ENCODE measurements around the gene KRTCAP2.
"Not testable (repeated sequence)": the region's sequence is repeated elsewhere in the genome, so short reads cannot be mapped to it uniquely, and the experiment has no call there.

Gene KRTCAP2

DNA sequence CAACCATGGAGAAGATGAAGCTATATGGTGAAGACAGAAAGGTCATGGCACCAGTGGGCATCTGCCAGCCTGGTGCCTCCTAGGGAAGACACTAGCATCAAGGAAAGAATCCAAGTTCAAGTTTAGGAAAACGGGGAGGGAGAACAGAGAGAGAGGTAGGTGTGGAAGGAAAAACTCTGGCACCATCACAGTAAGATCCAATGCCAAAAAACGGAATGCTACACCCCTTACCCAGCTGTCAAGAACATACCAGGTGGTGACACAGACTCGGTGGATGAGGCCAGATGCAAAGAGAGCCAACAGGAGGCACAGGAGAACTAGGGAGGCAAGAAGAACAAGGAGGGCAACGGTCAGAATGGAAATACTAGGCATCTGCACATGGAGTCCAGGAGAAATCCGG, 3.6 kb downstream of the KRTCAP2 start:
- DNase-seq (ENCODE audit: low read depth in 1 of 2, low spot score in 1 of 2) = no peak

DNA sequence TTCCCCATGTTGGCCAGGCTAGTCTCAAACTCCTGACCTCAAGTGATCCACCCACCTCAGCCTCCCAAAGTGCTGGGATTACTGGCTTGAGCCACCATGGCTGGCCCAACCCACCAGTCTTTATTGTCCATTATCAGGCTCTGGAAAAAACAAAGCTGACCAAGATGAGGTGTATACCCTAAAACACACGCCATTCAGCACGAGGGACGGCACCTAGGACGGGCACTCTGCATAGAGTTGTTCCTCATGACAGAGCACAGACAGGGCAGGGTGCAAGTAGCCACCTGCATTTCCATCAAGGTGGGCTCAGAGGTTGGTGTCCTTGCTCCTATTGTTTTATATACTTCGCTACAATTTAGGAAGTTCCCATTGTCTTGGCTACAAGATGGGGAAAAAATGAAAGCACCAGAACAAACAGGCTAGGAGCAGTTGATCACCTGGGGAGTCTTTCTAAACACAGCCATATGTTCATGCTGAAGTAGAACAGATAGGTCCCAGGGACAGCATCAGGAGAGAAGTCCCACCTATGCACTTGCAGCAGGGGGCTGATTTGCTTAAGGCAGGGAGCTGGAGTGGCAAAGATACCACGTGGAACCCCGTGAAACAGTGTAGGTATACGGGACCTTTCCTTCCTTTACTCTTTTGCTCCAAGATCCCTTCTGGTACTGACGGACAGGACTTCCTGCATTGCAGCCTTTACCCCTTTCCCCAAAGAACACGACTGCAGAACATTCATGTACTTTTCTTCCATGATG, 4.5 kb downstream of the KRTCAP2 start:
- no peak for DNase-seq (ENCODE audit: low read depth in 1 of 2, low spot score in 1 of 2)

DNA sequence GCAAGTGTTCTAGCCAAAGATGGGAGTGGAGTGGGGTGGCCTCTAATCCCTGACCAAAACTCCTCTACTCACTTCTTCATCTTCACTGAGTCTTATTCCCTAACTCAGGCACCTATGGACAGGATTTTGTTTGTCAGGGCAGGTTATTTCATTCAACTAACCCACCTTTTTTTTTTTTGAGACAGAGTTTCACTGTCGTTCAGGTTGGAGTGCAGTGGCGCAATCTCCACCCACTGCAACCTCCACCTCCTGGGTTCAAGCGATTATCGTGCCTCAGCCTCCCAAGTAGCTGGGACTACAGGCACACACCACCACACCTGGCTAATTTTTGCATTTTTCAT, 5.0 kb downstream of the KRTCAP2 start:
- not testable (repeated sequence) for DNase-seq (ENCODE audit: low read depth in 1 of 2, low spot score in 1 of 2)

DNA sequence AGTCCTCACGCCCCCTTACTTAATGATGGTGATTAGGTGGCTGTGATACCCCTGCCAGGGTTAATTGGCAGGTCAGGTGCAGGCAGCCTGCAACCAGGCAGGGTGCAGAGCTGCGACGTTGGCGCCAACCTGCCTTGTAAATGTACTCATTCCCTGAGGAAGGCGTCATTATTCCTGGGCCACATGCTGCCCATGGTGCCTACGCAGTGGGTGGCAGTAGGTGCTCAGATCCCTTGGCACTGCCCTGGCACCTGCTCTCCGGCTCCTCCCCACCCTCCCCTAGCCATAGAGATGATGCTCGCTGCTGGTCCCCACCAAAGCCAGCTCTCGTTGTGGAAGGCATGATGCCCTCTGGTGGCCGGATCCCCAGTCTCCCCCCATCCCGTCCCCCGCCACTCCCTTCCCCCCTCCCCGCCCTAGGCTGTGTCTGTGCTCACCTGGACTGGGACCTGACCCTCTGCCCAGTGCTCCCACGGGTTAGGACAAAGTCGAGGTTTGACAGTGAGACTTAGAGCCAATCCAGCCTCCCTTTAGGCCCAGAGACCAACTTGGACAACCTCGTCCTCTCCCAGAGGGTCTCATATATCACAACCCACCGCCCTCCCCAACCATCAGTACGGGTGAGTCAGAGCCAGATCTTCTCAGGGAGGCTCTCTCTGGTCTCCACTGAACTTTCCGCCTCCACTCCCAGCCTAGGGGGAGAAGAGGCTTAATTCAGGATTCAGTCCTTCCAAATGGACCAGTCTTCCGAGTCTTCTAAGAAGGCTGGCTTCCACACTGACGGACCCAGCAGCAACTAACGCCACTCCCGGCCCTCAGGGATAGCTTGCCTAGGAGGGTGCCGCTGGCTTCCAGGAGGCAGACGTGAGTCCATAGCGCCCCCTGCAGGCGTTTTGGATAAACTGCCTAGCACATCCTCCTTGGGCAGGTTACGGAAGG, 5.7 kb downstream of the KRTCAP2 start:
- DNase-seq (ENCODE audit: low read depth in 1 of 2, low spot score in 1 of 2) = peak; percentile 73 to 82

DNA sequence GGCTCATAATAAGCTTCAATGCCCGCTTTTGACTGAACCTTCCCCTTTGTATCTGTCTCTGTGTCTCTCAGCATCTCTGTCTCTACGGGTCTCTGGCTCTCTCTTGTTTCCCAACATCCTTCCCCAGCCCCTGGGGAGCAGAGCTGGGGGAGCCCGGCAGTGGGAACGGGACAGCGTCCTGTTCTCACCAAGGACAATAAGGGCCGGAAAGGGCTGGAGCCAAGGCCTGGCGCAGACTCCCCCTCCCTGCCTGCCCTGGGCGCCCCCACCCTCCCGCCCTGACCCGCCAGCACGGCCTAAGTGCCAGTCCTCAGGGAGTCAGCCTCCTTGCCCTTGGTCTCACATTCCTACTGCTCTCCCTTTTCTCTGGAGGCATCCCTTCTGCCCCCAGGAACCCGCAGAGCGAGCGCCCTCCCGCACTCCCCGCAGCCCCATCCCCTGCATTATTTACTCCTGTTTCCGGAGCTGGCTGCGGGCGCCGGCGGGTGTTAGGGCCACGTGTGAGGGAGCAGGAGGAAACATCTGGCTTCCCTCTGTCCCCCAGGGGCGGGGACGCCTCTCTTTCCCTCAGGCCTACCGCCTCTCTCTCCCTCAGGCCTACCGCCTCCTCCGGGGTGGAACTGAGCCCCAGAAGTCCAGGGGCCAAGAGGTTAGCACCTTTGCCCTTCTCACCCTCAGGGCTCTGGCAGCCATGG, 6.5 kb downstream of the KRTCAP2 start:
- DNase-seq (ENCODE audit: low read depth in 1 of 2, low spot score in 1 of 2) = no peak

DNA sequence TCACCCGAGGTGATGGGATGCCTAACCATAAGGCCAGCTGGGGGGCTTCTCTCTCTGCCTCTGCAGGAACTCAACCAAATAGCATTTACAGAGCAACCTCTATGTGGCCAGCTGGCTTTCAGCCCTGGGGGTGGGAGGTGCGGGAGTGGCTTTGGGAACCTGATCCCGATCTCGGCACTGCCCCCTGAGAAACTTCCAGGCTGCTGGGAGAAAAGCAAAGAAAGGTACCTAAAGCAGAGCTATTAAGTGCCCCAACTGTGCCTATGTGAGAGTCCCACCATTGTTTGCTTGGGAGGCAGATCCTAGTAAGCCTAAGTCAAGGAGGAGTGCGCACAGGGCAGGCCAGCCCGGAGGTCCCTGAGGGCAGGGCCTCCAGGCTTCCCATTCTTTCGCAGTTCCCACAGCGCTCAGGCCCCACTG, 7.0 kb downstream of the KRTCAP2 start:
- DNase-seq (ENCODE audit: low read depth in 1 of 2, low spot score in 1 of 2) = no peak

DNA sequence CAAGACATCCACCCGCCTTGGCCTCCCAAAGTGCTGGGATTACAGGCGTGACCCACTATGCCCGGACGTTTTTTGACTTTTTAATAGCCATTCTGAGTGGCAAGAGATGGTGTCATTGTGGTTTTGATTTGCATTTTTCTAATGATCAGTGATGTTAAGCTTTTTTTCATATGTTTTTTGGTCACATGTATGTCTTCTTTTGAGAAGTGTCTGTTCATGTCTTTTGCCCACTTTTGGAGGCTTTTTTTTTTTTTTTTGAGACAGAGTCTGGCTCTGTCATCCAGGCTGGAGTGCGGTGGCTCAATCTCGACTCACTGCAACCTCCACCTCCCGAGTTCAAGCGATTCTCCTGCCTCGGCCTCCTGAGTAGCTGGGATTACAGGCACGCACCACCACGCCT, 8.5 kb downstream of the KRTCAP2 start:
- not testable (repeated sequence) for DNase-seq (ENCODE audit: low read depth in 1 of 2, low spot score in 1 of 2)

DNA sequence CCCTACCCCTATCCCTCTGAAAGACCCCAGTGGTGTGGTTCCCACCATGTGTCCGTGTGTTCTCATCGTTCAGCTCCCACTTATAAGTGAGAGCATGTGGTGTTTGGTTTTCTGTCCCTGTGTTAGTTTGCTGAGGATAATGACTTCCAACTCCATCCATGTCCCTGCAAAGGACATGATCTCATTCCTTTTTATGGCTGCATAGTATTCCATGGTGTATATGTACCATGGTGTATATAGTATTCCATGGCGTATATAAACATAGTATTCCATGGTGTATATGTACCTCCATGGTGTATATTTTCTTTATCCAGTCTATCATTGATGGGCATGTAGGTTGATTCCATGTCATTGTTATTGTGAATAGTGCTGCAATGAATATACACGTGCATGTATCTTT, 9.3 kb downstream of the KRTCAP2 start:
- not testable (repeated sequence) for DNase-seq (ENCODE audit: low read depth in 1 of 2, low spot score in 1 of 2)

DNA sequence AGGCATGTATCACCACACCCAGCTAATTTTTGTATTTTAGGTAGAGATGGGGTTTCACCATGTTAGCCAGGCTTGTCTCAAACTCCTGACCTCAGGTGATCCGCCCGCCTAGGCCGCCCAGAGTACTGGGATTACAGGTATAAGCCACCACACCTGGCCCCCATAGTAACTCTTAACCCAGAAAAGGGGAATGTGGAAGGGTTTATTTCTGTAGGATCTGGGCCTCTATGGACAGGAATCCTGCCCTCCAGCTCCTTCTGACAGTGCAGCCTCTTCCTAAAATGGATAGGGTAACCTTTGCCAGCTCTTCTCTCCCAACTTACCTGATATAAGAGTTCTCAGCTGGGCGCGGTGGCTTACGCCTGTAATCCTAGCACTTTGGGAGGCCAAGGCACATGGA, 10.5 kb downstream of the KRTCAP2 start:
- not testable (repeated sequence) for DNase-seq (ENCODE audit: low read depth in 1 of 2, low spot score in 1 of 2)

DNA sequence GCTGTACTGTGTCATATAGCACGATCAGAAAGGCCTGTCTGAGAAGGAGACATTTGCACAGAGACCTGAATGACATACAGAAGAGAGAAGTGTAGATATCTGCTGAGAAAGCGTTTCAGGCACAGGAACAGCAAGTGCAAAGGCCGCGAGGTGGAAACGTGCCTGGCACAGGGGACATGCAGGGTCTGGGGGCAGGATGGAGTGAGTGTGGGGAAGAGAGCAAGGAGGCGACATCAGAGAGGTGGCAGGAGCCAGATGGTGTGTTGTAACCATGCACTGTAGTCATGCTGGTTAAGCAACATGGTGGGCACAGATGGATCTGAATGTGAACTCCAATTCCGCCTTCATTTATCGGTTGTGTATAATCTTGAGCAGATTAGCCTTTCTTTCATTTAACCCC, 13.0 kb downstream of the KRTCAP2 start:
- no peak for DNase-seq (ENCODE audit: low read depth in 1 of 2, low spot score in 1 of 2)

DNA sequence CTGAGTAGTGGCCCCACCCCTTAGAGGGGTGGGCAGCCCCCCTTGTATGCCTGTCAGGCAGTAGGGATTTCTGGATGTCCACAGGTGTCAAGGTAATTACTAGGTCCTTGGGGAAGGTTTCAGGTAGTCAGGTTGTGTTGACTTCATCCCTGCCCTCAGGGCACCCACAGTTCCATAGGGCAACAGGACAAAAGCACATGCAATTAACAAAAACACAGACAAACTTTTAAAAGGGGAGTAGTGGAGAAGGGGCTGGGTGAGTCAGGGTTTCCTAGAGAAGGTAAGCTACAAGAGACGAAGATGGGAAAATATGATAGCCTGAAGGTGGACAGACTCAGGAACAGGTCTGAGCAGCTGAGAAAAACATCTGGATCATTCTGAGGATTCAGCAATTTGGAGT, 14.1 kb downstream of the KRTCAP2 start:
- no peak for DNase-seq (ENCODE audit: low read depth in 1 of 2, low spot score in 1 of 2)

DNA sequence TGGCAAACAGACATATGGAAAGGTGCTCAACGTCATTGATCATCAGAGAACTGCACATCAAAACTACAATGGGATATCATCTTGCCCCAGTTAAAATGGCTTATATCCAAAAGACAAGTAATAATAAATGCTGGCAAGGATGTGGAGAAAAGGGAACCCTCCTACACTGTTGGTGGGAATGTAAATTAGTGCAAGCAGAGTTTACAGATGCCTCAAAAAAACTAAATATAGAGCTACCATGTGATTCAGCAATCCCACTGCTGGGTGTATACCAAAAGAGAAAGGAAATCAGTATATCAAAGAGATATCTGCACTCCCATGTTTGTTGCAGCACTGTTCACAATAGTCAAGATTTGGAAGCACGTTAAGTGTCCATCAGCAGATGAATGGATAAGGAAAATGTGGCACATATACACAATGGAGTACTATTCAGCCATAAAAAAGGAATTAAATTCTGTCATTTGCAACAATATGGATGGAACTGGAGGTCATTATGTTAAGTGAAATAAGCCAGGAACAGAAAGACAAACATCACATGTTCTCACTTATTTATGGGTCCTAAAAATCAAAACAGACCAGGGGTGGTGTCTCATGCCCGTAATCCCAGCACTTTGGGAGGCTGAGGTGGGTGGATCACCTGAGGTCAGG, 17.0 kb downstream of the KRTCAP2 start:
- DNase-seq (ENCODE audit: low read depth in 1 of 2, low spot score in 1 of 2) = not testable (repeated sequence)

DNA sequence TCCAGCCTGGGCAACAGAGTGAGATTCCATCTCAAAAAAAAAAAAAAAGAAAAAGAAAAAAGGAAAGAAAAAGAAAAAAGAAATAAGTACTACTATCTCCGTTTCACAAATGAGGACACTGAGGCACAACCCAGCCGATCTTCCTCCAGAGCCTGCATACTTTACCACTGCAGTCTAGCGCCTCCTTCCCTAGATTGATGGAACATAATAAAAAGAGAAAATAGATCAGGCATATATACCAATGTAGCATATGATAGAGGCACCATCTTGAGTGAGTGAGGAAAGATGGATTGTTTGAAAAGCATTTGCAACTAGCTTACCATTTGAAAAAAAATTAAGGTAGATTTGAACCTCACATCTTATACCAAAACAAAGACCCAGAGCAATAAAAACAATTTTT, 27.6 kb downstream of the KRTCAP2 start:
- no peak for DNase-seq (ENCODE audit: low read depth in 1 of 2, low spot score in 1 of 2)

DNA sequence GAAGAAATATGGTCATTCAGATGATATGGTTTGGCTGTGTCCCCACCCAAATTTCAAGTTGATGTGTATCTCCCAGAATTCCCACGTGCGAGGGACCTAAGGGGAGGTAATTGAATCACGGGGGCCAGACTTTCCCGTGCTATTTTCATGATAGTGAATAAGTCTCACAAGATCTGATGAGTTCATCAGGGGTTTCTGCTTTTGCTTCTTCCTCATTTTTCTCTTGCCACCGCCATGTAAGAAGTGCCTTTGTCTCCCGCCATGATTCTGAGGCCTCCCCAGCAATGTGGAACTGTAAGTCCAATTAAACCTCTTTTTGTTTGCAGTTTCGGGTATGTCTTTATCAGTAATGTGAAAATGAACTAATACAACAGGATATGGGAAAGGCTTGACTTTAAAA, 31.4 kb downstream of the KRTCAP2 start:
- no peak for DNase-seq (ENCODE audit: low read depth in 1 of 2, low spot score in 1 of 2)

DNA sequence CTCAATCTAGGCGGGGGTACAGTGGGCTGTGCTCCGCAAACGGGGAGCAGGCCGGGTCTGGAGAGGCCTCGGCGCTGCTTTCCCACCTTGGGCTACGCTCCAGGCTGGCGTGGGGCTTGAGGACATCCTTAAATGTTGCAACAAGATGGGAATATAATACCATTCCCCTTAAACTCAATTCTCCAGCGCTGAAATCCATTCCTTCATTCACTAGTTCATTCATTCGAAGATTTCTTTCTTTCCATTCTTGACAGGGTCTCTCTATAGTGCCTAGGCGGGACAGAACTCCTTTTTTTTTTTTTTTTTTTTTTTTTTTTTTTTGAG, 32.5 kb downstream of the KRTCAP2 start:
- no peak for DNase-seq (ENCODE audit: low read depth in 1 of 2, low spot score in 1 of 2)

DNA sequence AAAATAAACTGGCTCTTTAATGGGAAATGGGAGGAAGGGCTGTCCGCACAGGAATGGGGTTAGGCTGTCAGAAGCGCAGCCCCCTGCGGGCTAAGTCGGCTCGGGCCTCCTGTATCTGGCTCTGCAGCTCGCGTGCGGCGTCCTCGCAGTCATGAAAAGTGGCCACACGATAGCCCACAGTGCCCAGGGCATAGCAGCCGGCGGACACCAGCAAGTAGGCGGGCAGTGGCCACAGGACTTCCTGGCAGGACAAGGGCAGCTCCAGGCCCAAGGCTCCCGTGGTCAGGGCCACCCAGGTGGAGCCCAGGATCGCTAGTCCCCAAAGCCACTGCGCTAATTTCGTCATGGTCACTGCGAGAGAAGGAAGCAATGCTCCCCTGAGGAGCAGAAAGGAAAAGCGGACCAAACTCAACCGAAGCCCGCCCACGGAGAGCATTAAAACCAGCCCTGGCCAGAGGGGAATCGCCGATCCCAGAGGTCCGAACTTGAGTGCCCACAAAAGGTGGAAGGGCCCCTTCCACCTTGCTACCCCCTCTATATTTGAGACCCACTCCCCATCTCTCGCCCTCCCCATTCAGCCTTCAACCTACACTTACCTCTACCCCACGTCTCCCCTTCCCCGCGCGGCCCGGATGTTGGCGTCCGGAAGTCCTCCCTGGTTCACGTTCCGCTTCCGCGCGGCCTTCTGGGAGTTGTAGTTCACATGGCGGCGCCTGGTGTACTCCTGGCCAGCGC, 33.0 kb downstream of the KRTCAP2 start, which contains the start of gene DPM3:
DPM3 (minus strand) TSS at position 637 of the 735 bp plus-strand sequence; CDS start at position 346, 291 bp downstream.
- DNase-seq (ENCODE audit: low read depth in 1 of 2, low spot score in 1 of 2) = peak; percentile 77 to 79

DNA sequence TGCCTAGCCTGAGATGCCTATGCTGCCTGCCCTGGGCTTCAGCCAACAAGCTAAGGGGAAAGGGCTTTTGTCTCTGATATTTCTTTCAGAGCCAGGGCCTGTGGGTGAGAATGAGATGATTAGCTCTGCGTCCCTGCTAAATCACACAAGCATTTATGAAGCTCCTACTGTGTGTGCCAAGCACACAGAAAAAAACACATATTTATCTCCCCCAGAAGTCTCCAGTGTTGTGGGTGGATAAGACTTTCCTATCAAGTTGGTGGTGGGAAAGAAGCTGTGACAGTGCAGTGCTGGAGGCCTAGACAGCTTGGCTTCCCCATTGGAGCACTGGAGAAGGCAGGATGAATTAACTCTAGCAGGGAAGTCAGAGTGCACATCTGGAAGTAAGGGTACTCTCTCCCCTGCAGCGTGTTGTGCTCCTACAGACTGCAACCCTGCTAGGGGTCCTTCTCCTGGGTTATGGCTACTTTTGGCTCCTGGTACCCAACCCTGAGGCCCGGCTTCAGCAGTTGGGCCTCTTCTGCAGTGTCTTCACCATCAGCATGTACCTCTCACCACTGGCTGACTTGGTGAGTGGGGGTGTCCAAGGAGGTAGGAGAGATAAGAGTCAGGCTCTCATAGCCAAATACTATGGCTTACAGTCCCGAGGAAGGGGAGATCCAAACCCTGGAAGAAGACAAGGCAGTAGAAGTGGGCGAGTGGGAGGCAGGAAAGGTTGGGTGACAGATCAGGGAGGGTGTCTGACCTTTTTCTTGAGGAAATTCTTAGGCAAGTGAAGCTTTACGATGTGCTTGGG, 35.8 kb downstream of the KRTCAP2 start:
- DNase-seq (ENCODE audit: low read depth in 1 of 2, low spot score in 1 of 2) = no peak

DNA sequence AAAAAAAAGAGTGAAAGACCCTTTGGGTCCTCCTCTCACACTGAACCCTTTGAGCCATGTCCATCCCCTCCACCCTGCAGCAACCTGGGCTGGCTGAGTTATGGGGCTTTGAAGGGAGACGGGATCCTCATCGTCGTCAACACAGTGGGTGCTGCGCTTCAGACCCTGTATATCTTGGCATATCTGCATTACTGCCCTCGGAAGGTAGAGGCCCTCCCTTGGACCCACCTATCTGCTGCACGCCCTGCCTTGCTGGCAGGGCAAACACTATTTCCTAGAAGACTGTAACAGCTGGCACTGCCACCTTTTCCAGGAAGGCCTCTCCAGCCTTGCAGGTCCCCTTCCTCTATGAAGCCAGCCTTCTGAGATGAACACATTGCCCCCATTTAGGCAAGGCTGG, 36.4 kb downstream of the KRTCAP2 start:
- no peak for DNase-seq (ENCODE audit: low read depth in 1 of 2, low spot score in 1 of 2)

DNA sequence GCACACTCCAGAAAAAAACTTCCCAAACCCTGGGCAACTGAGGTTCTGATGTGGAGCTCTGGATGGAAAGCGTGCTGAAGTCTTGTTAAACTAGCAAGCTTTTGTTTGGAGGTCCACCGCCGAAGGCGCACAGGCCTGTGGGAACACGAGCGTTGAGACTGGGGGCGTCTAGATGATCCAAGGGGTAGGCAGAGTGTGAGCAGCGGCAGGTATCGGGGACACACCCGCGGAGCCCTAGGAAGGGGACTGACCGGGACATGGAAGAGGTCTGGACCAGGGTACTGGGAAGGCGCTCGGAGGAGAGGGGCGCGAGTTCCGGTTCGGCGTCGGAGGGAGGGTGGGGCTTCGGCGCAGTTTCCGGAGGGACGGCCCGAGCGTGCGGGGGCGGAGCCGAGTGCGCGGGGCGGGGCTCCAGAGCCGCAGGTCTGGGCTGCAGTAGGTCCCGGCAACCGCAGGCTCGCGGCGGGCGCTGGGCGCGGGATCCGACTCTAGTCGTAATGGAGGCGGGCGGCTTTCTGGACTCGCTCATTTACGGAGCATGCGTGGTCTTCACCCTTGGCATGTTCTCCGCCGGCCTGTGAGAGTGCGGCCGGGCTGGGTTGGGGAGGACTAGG, 37.6 kb downstream of the KRTCAP2 start, which contains the start of gene SLC50A1:
SLC50A1 (plus strand) TSS at position 438 of the 614 bp plus-strand sequence; CDS start at position 498, 60 bp downstream.
- DNase-seq (ENCODE audit: low read depth in 1 of 2, low spot score in 1 of 2) = peak; percentile 83 to 88
